Neural progenitor cell (in vitro differentiated cells): ENCODE data around the gene NR4A1.
"Not testable (repeated sequence)": the region's sequence is repeated elsewhere in the genome, so short reads cannot be mapped to it uniquely, and the experiment has no call there.

Source experiments
- CTCF ChIP-seq: fragments of 200-600 bp; sonication (generic); IDR thresholded peaks from 2 replicates; pipeline ENCODE4 v1.5.1; 2017; ENCODE audit warnings: antibody characterized with exemption, mild to moderate bottlenecking
- EZH2 ChIP-seq: fragments of 200-600 bp; sonication (generic); IDR thresholded peaks from 2 replicates; pipeline ENCODE4 v1.6.1; 2017; ENCODE audit warnings: antibody characterized with exemption, mild to moderate bottlenecking, moderate library complexity

GRCh38 chr12:52104431-52105089 lies 53.3 kb downstream of the NR4A1 start:
- not testable (repeated sequence) for TF ChIP-seq CTCF, EZH2
